ENCODE data around the gene PRKAG2.

DNA sequence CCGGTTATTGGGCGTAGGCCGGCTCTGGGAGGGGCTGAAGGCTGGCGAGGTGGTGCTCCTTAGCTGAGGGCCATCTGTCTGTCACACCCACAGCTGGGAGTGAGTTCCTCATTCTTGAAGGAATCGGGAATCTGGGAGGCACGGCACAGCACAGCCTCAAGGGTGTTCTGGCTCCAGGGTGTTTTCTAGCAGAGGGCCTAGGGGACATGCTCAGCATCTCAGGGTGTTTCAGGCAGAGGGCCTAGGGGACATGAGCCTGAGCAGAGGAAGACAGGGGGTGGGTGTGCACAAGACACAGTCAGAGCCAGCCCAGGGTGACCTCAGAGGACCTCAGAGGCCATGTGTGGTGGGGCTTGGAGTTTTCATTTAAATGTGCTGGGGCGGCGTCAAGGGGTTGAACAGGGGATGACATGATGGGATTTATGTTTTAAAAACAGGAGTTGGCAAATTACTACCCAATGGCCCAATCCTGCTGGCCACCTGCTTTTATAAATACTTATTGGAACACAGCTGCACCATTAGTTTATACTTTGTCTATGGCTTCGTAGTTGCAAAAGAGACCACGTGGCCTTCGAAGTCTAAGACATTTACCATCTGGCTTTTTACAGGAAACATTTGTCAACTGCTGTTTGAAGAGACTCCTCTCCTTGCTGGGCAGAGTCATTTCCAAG lies 121.6 kb downstream of the PRKAG2 start:
- TF ChIP-seq, protein P1, sequence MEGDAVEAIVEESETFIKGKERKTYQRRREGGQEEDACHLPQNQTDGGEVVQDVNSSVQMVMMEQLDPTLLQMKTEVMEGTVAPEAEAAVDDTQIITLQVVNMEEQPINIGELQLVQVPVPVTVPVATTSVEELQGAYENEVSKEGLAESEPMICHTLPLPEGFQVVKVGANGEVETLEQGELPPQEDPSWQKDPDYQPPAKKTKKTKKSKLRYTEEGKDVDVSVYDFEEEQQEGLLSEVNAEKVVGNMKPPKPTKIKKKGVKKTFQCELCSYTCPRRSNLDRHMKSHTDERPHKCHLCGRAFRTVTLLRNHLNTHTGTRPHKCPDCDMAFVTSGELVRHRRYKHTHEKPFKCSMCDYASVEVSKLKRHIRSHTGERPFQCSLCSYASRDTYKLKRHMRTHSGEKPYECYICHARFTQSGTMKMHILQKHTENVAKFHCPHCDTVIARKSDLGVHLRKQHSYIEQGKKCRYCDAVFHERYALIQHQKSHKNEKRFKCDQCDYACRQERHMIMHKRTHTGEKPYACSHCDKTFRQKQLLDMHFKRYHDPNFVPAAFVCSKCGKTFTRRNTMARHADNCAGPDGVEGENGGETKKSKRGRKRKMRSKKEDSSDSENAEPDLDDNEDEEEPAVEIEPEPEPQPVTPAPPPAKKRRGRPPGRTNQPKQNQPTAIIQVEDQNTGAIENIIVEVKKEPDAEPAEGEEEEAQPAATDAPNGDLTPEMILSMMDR (IDR thresholded peaks at IDR 0.05; ENCODE audit: low read depth, low read length) = no peak
- TF ChIP-seq, protein P2, sequence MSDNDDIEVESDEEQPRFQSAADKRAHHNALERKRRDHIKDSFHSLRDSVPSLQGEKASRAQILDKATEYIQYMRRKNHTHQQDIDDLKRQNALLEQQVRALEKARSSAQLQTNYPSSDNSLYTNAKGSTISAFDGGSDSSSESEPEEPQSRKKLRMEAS (IDR thresholded peaks at IDR 0.05; ENCODE audit: low read depth, low read length) = peak; percentile 84
- TF ChIP-seq POLR2A (IDR thresholded peaks at IDR 0.05; ENCODE audit: extremely low read depth, insufficient read length) = no peak

Data from NB4 (cell line).